SU-DHL-6 (cell line): Measurements from ENCODE around the gene NPTXR.

Experiments
- H2AFZ ChIP-seq: fragments of 200-600 bp; sonication (generic); 2 replicates; pipeline ENCODE4 v1.6.1; 2014; ENCODE audit warnings: low read depth, mild to moderate bottlenecking, moderate library complexity, mixed read lengths, antibody characterized with exemption, low read length; ENCODE audit not compliant: severe bottlenecking
- H3F3A ChIP-seq: fragments of 200-600 bp; shearing (Covaris generic); 2 replicates; pipeline ENCODE4 v1.6.0; 2016; ENCODE audit warnings: antibody characterized with exemption, mild to moderate bottlenecking; ENCODE audit not compliant: insufficient read depth
- H3K27ac ChIP-seq: fragments of 200-600 bp; sonication (generic); 2 replicates; pipeline ENCODE4 v1.5.1; 2016; ENCODE audit warnings: low read depth, mild to moderate bottlenecking, low read length, moderate library complexity, mixed read lengths
- H3K27me3 ChIP-seq: fragments of 200-600 bp; sonication (generic), shearing (Covaris generic); 2 replicates; pipeline ENCODE4 v1.6.0; 2014; ENCODE audit warnings: mild to moderate bottlenecking, low read length
- H3K36me3 ChIP-seq: fragments of 200-600 bp; sonication (generic); 2 replicates; pipeline ENCODE4 v1.6.1; 2014; ENCODE audit warnings: mild to moderate bottlenecking, low read length, mixed read lengths
- H3K4me2 ChIP-seq: fragments of 300-600, 200-600 bp; shearing (Covaris generic), sonication (generic); 2 replicates; pipeline ENCODE4 v1.6.0; 2014; ENCODE audit warnings: low read length, low read depth, mild to moderate bottlenecking; ENCODE audit not compliant: poor library complexity, severe bottlenecking
- H3K4me3 ChIP-seq: fragments of 200-600 bp; sonication (generic); 2 replicates; pipeline ENCODE4 v1.5.1; 2014; ENCODE audit warnings: antibody characterized with exemption, low read length, mild to moderate bottlenecking, mixed read lengths; ENCODE audit not compliant: insufficient read depth, poor library complexity, severe bottlenecking
- H3K79me2 ChIP-seq: fragments of 200-600 bp; sonication (generic); 2 replicates; pipeline ENCODE4 v1.6.1; 2014; ENCODE audit warnings: mild to moderate bottlenecking, low read length, moderate library complexity; ENCODE audit not compliant: insufficient read depth
- H3K9ac ChIP-seq: fragments of 200-600 bp; sonication (generic); 2 replicates; pipeline ENCODE4 v1.7.0; 2014; ENCODE audit warnings: mild to moderate bottlenecking, low read length
- H3K9me2 ChIP-seq: fragments of 200-600 bp; sonication (generic); replicated peaks from 2 replicates; pipeline ENCODE4 v1.6.1; 2014; ENCODE audit warnings: low read length; ENCODE audit not compliant: insufficient read depth
- H3K9me3 ChIP-seq: fragments of 200-600 bp; sonication (generic); 2 replicates; pipeline ENCODE4 v1.6.1; 2014; ENCODE audit warnings: low read length, mixed read lengths; ENCODE audit not compliant: insufficient read depth
- H4K20me1 ChIP-seq: fragments of 200-600 bp; sonication (generic); 2 replicates; pipeline ENCODE4 v1.6.1; 2014; ENCODE audit warnings: low read depth, mild to moderate bottlenecking, antibody characterized with exemption, low read length, moderate library complexity, mixed read lengths
- EZH2phosphoT487 ChIP-seq: fragments of 200-600 bp; sonication (generic), shearing (Covaris generic); conservative IDR thresholded peaks from 2 replicates; pipeline ENCODE4 v1.6.1; 2018; ENCODE audit warnings: mild to moderate bottlenecking, antibody characterized with exemption, low read length, moderate library complexity, mixed read lengths
- TF ChIP-seq, protein P1 (sequence below): fragments of 200-600 bp; sonication (generic); IDR thresholded peaks from one replicate; pipeline ENCODE4 v1.5.1; 2017; ENCODE audit warnings: antibody characterized with exemption, mild to moderate bottlenecking, low read length, moderate library complexity; ENCODE audit not compliant: insufficient read depth, poor library complexity, severe bottlenecking

Gene NPTXR

DNA sequence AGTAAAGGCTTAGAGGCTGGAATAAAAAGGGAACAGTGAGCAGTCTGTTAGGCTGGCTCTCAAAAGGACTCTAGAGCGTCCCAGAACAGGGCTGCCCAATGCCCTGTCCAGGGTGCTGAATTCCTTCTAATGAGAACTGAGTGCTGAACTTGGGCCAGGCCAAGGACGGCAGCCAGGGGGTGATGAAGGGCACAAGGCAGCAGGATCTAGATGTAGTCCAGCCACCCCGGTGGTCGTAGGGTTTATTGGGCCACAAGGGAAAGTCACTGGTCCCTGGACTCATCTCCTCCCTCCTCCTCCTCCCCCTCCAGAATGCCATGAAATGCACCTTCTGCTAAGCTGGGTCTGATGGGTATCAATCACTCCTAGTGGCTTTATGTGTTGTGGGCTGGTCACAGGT is 19.2 kb downstream of the NPTXR start:
- Histone ChIP-seq H2AFZ (no peak overlapping the region), H3K4me3 (no peak overlapping the region), H3K27me3 (no peaks in the 10 kb centered on the region; the same call in 1 of the 2 replicates), H3K9ac (no peak overlapping the region), H3K4me2 (no peak overlapping the region), H3K79me2 (no peaks in the 10 kb centered on the region), H3K9me3 (no peaks in the 10 kb centered on the region), H3F3A (no peaks in the 10 kb centered on the region), H3K9me2 (no peaks in the 10 kb centered on the region), H3K27ac (no peak overlapping the region), H4K20me1 (no peaks in the 10 kb centered on the region), H3K36me3 (no peaks in the 10 kb centered on the region)
- TF ChIP-seq, protein P1, sequence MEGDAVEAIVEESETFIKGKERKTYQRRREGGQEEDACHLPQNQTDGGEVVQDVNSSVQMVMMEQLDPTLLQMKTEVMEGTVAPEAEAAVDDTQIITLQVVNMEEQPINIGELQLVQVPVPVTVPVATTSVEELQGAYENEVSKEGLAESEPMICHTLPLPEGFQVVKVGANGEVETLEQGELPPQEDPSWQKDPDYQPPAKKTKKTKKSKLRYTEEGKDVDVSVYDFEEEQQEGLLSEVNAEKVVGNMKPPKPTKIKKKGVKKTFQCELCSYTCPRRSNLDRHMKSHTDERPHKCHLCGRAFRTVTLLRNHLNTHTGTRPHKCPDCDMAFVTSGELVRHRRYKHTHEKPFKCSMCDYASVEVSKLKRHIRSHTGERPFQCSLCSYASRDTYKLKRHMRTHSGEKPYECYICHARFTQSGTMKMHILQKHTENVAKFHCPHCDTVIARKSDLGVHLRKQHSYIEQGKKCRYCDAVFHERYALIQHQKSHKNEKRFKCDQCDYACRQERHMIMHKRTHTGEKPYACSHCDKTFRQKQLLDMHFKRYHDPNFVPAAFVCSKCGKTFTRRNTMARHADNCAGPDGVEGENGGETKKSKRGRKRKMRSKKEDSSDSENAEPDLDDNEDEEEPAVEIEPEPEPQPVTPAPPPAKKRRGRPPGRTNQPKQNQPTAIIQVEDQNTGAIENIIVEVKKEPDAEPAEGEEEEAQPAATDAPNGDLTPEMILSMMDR, result no peak

DNA sequence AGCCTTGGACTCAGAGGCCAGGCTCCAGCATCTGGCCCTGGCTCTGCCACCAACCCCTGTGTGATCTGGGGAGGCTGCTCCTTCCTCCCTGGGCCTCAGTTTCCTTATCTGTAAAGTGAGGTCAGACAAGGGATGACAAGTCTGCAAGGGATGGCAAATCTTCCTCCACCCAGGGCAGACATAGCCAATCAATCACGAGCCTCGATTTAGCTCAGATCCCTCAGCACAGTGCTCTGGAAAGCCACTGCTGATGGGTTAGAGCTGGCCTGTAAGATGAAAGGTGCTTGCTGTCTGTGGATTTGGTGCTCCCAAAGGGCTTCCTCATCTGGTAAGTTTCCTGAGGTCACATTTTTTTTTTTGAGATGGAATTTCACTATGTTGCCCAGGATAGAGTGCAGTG is 20.2 kb downstream of the NPTXR start:
- Histone ChIP-seq H3K36me3 (no peaks in the 10 kb centered on the region), H2AFZ (no peak overlapping the region), H3K9me3 (no peaks in the 10 kb centered on the region), H3K4me2 (no peak overlapping the region), H3K79me2 (no peaks in the 10 kb centered on the region), H3K9ac (no peak overlapping the region), H3K27ac (no peak overlapping the region), H4K20me1 (no peaks in the 10 kb centered on the region), H3F3A (no peaks in the 10 kb centered on the region), H3K4me3 (no peak overlapping the region), H3K27me3 (no peaks in the 10 kb centered on the region), H3K9me2 (no peaks in the 10 kb centered on the region)
- TF ChIP-seq EZH2phosphoT487, result no peak
- TF ChIP-seq, protein P1, result no peak

- no peak overlapping the region for H2AFZ ChIP-seq
- H3K9me3 ChIP-seq, result no peaks in the 10 kb centered on the region
- TF ChIP-seq, protein P1, result no peak
- TF ChIP-seq EZH2phosphoT487, result no peak
- no peaks in the 10 kb centered on the region for H3K27me3 ChIP-seq
- no peaks in the 10 kb centered on the region for H3K36me3 ChIP-seq
- no peak overlapping the region for H3K9ac ChIP-seq
- H3K27ac ChIP-seq, result no peak overlapping the region
- H3K4me2 ChIP-seq, result no peak overlapping the region
- no peaks in the 10 kb centered on the region for H3F3A ChIP-seq
- no peak overlapping the region for H3K4me3 ChIP-seq
- H3K79me2 ChIP-seq, result no peaks in the 10 kb centered on the region
- H4K20me1 ChIP-seq, result no peaks in the 10 kb centered on the region
- H3K9me2 ChIP-seq, result no peaks in the 10 kb centered on the region
Observed at GRCh38 chr22:38823076-38823475, 20.8 kb downstream of the NPTXR start.

DNA sequence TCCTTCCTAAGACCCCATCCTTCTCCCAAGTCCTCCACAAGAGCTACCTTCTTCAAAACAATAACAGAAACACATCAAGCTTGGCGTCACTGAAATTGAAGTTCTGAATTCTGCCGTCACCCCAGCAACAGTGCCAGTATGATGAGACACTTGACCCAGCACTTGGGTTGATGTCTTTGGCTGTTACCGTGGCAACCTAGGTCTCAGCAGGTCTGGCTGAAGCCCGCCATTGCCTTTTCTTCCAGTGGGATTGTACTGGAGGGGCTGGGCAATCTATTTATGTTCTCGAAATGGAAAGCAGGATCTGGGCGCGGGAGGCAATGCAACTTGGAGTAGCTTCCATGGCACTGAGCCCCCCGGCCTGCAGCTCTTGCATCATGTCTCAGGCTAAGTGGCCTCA is 23.8 kb downstream of the NPTXR start:
- Histone ChIP-seq H3K4me3 (no peak overlapping the region), H4K20me1 (no peaks in the 10 kb centered on the region), H3K9ac (no peak overlapping the region), H3K27ac (no peak overlapping the region), H3F3A (no peaks in the 10 kb centered on the region), H3K27me3 (no peaks in the 10 kb centered on the region), H2AFZ (no peak overlapping the region), H3K4me2 (no peak overlapping the region), H3K9me2 (no peaks in the 10 kb centered on the region), H3K36me3 (no peaks in the 10 kb centered on the region), H3K79me2 (no peaks in the 10 kb centered on the region), H3K9me3 (no peaks in the 10 kb centered on the region)
- TF ChIP-seq, protein P1, result no peak
- no peak for TF ChIP-seq EZH2phosphoT487
